GM21526 (cell line): Measurements from ENCODE around the gene TRIP13.
A peak's percentile ranks its signal among the peaks of the same experiment; 100 is the strongest.
"Not testable (repeated sequence)": the region's sequence is repeated elsewhere in the genome, so short reads cannot be mapped to it uniquely, and the experiment has no call there.

Experiments
- ATAC-seq: cut with Tn5 transposase; IDR thresholded peaks from one replicate; pipeline ENCODE4 v1.9.1; 2021; ENCODE audit warnings: moderate library complexity; ENCODE audit not compliant: unreplicated experiment, low FRiP score

TRIP13 gene

GRCh38 chr5:871596-872298, 20.9 kb upstream of the TRIP13 start:
- no peak for ATAC-seq

GRCh38 chr5:872301-872700, 20.4 kb upstream of the TRIP13 start:
- no peak for ATAC-seq

GRCh38 chr5:873328-873727, 19.4 kb upstream of the TRIP13 start:
- peak; percentile 82 for ATAC-seq

- ATAC-seq, result no peak
Measured at GRCh38 chr5:875931-876330, 16.8 kb upstream of the TRIP13 start.

GRCh38 chr5:876398-877365, 16.0 kb upstream of the TRIP13 start:
- ATAC-seq, result no peak

- ATAC-seq, result no peak
Measured at GRCh38 chr5:878125-878524, 14.6 kb upstream of the TRIP13 start.

- not testable (repeated sequence) for ATAC-seq
Measured at GRCh38 chr5:878677-879076, 14.0 kb upstream of the TRIP13 start.

GRCh38 chr5:880816-881550, 11.7 kb upstream of the TRIP13 start:
- no peak for ATAC-seq

GRCh38 chr5:881551-881935, 11.1 kb upstream of the TRIP13 start:
- ATAC-seq, result no peak

- ATAC-seq, result no peak
Measured at GRCh38 chr5:882253-883183, 10.2 kb upstream of the TRIP13 start.

- ATAC-seq, result no peak
Measured at GRCh38 chr5:883475-884181, 9.1 kb upstream of the TRIP13 start.

GRCh38 chr5:884345-885126, 8.1 kb upstream of the TRIP13 start:
- ATAC-seq, result no peak

GRCh38 chr5:885127-885442, 7.6 kb upstream of the TRIP13 start:
- no peak for ATAC-seq

GRCh38 chr5:885529-885928, 7.2 kb upstream of the TRIP13 start:
- ATAC-seq, result no peak

GRCh38 chr5:886036-886435, 6.6 kb upstream of the TRIP13 start:
- no peak for ATAC-seq

- no peak for ATAC-seq
Measured at GRCh38 chr5:886716-887325, 5.9 kb upstream of the TRIP13 start.

GRCh38 chr5:887947-888637, 4.6 kb upstream of the TRIP13 start:
- ATAC-seq, result no peak

- ATAC-seq, result no peak
Measured at GRCh38 chr5:888638-889035, 4.0 kb upstream of the TRIP13 start.
